Transverse colon (tissue), 4 donors: ENCODE results near the gene PRPF6.

ENCODE experiments used
- CTCF ChIP-seq, 5 experiments: fragments of 200-600 bp in 3 of 5; fragments of 450-650 bp in 2 of 5; sonication (generic) in 3 of 5; IDR thresholded peaks; 1 replicate in 2 of 5; 2 replicates in 3 of 5; pipeline ENCODE4 v1.5.1; 2016 to 2017; ENCODE audit warnings: antibody characterized with exemption in 5 of 5, inconsistent platforms in 3 of 5, mild to moderate bottlenecking in 2 of 5, moderate library complexity in 1 of 5
- POLR2A ChIP-seq: fragments of 450-650 bp; IDR thresholded peaks from one replicate; pipeline ENCODE4 v1.6.1; 2016; ENCODE audit warnings: antibody characterized with exemption, mild to moderate bottlenecking, moderate library complexity
- POLR2AphosphoS5 ChIP-seq, 3 donors: sonication (generic); formaldehyde crosslinking; IDR thresholded peaks; one replicate each; pipeline ENCODE4 v1.6.1; 2016; ENCODE audit warnings: antibody characterized with exemption in 3 of 3

- no peak for TF ChIP-seq CTCF (IDR thresholded peaks at IDR 0.05)
- peak in 1 of 3 donors; percentile 17 for TF ChIP-seq POLR2AphosphoS5 (IDR thresholded peaks at IDR 0.05)
- no peak for TF ChIP-seq POLR2A
Observed at GRCh38 chr20:64049060-64049877, 68.3 kb downstream of the PRPF6 start, which contains the start of gene SOX18.
